GM19240 (cell line): ENCODE results near the gene EPB42.
"Not testable (repeated sequence)": the region's sequence is repeated elsewhere in the genome, so short reads cannot be mapped to it uniquely, and the experiment has no call there.

Source experiments
- DNase-seq: peaks from one replicate; pipeline ENCODE4 v3.0.0; 2011; ENCODE audit warnings: low spot score; ENCODE audit not compliant: insufficient read length

Gene EPB42

DNA sequence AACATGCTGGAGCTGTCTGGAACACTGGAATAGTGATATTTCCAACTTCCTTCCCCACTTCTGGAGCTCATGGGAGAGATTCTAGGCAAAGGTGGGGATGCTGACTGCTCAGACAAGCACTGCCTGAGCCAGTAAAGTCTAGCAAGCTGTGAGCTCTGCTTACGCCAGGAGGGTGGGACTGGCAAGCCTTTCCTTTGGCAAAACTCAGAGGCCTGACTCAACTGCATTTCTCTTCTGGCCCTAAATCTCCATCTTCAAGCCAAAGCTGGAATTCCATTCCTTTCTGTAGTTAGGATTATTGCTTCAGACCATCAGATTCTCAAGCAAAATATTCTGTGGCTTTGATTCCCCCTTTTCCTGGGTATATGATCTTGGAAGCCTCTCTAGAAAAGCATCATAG, 20.3 kb upstream of the EPB42 start:
- DNase-seq, result no peak

DNA sequence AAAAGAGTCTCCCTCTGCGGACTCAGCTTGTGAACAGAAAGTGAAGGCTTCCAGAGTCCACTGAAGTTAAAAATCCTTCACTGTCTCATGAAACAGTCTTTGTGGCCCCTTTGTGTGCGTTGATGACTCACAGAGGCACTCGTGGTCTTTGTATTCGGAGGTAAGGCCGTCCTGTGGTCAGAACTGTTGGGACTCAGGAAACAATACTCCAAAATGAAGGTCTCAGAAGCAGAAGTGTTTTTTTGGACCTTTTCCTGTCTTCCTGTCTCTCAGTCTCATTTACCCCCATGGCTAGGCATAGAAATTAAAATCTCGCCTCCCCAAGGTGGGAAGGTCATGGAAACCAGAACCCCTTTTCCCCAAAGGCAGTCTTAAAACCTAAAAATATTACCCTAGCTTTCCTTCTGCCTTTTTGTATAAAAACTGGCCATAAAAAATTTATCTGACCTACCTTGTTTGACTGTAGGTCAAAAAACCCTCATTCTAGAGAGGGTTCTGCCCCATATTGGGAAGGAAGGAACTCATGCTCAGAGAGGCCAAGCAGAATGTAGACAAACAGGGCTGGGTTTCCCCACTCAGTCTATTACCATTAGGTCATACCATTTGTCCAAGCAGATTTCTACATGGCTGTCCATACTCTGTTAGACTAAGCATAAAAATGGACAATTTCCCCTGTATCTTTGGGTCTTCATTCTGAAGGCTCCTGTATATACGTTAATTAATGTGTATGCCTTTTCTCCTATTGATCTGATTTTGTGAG, 19.1 kb upstream of the EPB42 start:
- peak; percentile 23 for DNase-seq

DNA sequence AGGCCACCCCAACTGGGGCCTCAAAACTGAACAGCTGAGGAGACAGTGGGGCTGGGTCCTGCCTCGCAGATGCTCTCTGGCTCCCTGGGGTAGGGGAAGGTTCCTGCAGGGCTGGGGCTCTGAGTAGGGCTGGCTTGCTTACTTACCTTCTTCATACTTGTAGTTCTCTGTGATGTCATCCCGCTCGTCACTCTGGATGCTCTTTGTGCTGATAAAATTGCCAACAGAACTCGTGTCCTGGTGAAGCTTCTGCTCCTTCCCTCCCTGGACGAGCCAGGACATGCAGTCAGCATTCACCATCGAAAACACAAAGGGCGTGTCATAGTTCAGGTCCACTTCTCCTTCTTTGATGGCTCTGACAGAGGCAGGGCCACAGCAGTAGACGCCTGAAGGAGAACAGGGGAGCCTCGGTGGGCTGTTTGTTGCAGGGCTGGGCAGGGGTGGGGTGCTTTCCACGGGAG, 17.9 kb upstream of the EPB42 start:
- no peak for DNase-seq

DNA sequence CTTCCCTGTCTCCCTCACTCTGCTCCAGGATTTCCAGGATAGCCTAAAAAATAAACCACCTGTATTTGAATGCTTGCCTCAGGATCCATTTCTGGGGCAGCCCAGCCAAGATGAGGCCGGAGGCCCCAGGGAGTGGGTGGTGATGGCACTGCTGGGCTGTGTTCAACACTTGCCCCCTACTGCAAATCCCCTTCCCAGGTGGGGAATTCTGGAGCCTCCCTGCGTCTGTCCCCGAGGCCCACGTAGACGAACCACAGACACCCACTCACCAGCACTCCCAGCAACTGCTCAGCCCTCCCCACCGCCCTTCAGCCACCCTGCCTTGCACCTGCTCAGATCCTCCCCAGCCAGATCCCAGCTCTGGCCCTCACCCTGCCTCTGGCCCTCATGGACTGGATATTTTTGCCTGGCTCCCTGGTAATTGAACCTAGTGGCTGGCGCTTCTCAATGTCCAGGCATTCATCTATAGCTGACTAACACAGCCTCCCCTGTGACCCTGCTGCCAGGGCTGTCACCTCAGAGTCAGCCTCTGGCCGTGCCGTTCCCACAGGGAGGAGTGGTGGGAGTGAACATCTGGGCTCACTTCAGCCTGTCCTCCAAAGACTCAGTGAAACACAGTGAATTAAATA, 17.1 kb upstream of the EPB42 start:
- no peak for DNase-seq

DNA sequence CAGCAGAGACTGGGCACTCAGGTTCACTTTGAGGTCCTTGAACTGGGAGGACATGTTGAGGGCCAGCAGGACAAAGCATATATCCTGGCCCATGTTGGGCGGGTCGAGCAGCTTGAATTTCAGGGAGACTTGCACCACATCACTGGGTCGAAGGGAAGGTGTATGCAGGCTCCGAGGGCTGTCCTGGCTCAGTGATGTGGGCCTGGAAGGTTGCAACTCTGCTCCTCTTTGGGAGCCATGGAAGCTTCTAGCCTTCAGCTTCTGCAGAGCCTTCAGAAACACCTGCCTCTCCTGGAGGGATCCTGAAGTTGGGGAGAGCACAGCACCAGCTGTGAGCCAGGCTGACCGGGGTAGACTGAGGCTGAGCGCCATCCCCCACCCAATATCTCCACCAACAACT, 14.7 kb upstream of the EPB42 start:
- DNase-seq, result no peak

DNA sequence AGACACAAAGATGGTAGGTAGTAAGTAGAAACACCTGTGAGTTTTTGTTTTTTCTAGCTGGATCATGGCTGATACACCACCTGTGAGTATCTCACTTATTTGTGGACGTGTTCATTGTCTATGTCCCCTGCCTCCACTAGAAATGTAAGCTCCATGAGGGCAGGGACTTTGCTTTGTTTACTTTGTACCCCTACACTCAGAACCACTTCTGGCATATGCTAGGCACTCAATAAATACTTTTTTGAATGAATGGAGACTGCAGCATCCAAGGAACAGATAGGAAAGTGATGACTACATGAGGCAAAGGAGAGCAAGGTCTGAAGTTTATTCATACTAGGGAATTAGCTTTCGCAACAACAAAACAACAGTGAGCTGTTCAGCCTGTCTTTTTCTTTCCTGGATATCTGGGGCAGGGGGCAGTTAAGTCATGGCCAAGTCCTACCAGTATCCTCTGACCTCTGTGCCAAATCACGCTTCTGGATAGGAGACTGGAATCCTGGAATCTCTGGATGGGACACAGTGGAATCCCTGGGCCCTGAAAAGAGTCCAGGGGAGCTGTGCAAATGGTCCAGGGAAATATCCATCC, 11.6 kb upstream of the EPB42 start:
- no peak for DNase-seq

DNA sequence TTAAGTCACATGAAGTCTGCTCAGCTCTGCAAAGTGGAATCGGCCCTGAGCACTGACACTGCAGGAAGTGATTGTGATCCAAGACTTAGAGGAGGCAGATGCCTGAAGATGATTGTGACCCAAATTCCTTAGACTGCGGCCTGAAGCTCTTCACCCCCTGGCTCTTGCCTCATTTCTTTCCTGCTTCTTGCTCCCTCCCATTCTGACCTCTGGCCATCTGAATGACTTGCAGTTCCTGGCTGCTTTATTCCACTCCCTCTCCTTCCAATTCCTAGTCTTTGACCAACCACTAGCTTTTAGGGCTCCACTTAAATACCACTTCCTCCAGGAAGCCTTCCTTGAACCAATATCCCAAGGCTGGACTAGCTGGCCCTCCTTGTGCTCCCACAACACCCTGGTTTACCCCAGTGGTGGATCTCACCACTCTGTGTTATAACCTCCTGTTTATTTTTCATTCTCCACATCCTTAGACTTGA, 9.9 kb upstream of the EPB42 start:
- DNase-seq, result no peak

DNA sequence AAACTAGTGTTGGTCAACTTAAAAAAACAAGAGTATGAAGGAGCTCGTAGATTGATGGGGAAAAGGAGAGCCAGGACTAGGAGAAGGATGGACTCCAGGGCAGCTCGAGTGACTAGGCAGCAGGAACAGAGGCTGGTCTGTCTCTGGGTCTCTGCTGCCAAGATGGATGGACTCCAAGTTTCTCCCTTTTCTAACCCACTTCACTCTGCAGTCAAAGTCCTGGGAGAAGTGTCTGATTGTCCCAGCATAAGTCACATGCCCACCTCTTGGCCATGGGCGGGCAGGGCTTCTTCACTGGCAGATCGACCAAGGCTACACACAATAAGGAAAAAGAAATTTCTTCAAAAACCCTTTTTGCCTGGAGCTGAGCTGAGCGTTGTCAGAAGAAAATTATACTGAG, 9.2 kb upstream of the EPB42 start:
- no peak for DNase-seq

DNA sequence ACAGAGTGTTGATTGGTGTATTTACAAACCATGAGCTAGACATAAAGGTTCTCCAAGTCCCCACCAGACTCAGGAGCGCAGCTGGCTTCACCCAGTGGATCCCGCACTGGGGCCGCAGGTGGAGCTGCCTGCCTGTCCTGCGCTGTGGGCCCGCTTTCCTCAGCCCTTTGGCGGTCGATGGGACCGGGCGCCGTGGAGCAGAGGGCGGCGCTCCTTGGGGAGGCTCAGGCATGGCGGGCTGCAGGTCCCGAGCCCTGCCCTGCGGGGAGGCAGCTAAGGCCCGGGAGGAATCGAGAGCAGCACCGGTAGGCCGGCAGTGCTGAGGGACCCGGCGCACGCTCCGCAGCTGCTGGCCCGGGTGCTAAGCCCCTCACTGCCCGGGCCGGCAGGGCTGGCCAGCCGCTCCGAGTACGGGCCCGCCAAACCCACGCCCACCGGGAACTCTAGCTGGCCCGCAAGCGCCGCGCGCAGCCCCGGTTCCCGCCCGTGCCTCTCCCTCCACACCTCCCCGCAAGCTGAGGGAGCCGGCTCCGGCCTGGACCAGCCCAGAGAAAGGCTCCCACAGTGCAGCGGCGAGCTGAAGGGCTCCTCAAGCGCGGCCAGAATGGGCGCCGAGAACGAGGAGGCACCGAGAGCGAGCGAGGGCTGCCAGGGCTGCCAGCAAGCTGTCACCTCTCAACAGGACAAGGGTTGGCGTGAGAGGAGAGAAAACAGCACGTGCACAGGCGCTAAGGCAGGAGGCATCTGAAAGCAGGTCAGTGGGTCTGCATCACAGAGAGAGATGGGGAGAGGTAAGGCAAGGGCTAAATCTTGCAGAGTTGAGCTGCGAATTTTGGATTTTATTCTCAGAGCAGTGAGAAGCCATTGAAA, 5.9 kb upstream of the EPB42 start:
- no peak for DNase-seq

DNA sequence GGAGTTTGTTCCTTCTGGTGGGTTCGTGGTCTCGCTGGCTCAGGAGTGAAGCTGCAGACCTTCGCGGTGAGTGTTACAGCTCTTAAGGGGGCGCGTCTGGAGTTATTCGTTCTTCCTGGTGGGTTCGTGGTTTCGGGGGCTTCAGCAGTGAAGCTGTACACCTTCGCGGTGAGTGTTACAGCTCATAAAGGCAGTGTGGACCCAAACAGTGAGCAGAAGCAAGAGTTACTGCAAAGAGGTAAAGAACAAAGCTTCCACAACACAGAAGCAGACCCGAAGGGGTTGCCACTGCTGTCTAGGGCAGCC, 5.1 kb upstream of the EPB42 start:
- not testable (repeated sequence) for DNase-seq

DNA sequence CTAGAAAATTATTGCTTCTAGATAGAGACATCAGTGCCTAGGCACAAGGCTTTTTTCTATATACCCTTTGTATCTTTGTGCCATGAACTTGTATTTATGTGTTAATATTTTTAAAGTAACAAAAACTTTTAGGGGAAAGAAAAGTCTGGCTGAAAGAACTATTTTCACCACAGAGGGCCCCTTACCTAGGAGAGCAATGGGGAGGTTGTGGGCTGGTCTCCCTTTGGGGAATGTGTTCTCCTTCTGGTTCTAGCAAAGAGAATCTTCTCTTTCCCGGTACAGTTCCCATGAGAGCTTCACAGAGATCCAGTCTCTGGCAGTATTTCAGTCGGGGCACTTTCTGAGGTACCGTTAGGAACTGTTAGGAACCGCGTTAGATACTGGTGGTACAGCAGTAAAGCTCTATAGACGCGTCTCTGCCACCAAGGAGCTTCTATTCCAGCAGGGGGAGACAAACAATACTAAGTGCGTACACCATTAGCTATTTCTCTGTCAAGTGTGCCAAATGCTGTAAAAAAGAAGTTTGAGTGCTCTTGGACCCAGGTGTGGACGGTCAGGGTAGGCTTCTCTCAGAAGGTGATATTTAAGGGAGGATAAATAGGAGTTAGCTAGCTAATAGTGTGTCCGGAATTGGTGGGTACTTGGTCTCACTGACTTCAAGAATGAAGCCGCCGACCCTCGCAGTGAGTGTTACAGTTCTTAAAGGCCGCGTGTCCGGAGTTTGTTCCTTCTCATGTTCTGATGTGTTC, 4.6 kb upstream of the EPB42 start:
- peak; percentile 63 for DNase-seq

DNA sequence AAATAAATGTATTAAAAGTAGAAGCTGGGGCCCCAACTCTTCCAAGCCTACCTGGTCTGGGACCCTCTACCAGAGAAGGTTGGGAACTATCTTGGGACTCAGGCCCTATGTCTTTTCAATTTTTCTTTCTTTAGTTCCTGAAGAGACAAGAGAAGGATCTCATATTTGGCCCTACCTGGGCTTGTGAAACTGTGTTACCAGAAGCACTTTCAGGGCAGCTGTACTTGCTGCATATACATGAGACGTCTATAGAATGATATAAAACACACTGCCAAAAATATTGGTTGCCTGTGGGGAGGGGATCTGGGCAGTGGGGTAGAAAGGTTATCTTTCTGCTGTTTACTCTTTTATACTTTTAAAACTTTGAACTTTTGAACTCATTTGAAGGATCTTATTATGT, 604 bp upstream of the EPB42 start:
- no peak for DNase-seq

DNA sequence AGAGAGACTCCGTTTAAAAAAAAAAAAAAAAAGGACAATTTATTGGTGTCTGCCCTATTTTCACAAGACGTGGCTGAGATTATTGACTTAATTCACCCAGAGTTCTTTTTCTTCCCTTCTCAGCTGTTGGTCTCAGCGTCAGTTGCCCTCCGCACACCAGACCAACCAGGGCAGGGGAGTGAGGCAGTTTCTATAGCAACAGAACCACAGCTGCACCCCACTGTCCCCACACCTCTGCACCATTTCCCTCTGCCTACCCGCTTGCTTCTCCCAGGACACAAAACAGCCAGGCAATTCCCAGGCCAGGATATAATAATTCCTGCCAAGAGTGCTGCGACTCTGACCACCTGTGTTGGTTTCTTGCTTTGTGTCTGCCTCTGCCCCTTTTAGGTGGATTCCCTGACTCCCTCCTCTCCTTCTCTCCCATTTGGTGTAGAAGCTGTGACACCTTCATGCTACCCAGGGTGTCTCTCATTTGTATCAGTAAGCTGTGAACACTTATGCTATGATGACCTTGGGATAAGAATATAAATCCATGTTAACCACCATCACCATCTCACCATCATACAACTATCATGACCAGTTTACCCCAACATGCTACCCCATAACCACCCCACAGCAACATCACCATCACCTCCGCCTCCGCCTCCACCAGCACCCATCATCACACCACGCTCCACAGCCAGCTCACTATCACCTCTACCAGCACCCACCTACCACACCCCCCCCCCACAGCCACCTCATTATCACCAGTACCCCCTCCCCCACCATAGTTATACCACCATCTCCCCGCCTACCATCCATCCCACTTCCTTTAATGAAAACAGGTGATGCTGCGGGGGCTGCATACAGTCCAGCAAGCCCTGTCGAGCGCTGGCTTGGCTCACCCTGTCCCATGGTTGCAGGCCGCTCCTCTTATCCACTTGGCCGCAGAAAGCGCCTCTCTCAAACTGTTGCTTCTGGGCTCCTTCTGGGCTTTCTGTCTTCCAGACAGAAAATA, 589 bp downstream of the EPB42 start:
- no peak for DNase-seq

DNA sequence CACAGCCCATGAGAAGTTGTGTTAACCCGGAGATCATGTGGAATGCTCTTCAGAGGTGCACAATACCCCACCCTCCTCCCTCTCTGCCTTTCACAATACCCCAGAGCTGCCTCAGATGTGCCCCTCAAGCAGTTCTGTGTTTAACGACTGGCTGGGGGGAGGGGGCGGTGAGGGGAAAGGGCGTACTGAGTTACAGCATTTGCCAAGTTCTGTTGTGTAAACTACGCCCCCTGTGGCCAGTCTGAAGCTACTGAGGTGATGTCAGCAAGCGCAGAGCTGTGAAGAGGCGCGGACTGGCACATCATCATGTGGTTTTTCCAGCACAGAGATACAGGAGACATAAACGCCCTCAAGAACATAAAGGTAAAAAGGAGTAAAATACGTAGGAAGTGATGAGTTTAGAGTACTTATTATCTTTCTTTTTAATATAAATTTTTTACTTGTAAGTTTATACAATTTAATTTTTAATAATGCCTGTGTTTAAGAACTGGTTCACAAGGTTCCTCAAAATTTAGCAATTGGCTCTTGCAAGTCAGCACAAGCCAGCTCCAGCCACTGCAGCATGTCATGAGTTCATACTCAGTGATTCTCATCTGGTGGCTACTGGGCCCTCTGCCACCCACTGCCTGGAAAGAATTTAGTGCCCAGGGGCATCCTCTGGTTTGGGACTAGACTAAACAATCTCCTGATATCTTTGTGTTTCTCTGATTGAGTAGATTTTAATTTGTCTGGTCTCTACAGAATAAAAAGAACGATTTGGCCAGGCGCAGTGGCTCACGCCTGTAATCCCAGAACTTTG, 1.7 kb downstream of the EPB42 start:
- no peak for DNase-seq

DNA sequence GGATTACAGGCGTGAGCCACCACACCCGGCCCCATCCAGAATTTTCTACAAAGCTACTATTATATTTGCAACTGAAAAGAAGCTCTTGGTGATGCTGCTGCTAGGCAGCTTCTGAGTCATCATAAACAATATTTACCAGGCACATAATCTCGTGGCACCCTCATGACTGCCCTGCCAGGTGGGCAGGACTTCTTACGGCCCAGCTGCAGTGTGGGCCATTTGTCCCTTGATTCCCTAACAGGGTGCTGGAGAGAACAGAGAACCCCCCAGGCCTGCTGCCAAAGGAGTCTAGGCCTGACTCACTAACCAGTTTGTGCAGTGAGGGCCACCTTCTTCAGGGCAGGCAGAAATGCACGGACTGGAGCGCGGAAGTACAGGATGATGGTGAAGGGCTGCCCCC, 4.9 kb downstream of the EPB42 start:
- no peak for DNase-seq

DNA sequence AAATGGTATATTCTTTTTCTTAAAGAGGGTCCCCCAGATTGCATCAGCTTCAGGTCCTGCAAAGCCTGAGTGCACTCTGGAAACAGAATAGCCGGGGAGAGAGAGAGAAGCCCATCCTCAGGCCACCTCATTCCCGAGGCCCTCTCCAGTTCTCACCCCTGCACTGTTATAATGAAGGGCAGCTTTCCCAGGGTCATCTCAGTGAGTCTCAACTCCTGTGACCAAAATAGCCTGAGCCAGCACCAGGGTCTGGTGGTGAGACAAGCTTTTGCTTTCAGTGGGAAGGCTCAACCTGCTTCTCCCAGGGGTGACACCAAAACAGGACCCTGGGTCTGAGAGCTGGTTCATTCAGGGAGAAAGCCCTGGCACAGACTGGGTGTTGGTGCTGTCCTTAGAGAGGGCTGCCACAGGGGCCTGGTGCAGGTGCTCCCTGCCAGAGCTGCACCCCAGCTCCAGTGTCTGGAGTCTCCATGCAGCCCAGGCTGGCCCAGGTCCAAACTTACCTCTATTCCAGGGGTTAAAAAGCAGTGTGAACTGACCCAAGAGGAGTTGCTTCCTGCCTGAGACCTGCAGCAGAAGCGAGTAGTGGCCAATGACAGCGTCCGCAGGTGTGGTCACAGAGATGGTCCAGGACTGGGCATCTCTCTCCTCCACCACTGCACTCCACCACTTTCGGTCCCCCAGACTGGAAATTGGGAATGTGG, 6.1 kb downstream of the EPB42 start:
- DNase-seq, result no peak

DNA sequence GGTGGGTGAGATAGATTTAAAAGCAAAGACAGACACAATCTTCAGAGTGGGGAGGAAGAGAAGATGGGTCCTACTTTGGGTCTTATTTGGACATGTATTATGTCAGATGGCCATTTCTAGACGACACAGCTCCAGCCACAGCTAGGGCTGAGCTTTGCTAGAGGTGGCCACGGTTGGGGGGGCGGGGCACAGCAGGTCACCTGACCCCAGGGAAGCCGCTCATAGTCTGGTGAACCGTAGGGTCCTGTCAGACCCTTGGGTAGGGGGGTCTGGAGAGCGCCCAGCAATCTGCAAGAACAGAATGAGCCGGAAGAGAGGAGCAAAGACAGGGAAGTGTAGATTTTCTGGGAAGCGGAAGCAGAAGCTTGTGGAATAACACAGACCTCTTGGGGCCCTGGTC, 6.6 kb downstream of the EPB42 start:
- no peak for DNase-seq

DNA sequence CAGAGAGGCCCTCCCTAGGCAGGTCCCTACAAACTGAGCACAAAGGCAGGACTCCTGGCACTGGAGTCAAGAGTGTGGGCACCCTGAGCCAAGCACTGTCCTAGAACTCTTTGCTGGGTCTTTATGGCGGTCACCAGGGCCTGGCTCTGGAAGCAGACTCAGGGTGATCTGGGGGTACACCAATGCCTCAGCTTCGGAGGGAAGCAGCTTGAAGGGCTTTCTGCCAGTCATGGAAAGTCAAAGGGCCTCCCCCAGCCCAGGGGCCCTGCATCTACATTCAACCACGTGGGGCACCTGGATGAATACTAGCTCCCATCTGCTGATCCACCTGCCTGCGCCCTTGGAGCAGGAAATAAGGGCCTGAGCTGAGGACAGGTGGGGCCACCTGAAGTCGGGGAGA, 7.4 kb downstream of the EPB42 start:
- no peak for DNase-seq

DNA sequence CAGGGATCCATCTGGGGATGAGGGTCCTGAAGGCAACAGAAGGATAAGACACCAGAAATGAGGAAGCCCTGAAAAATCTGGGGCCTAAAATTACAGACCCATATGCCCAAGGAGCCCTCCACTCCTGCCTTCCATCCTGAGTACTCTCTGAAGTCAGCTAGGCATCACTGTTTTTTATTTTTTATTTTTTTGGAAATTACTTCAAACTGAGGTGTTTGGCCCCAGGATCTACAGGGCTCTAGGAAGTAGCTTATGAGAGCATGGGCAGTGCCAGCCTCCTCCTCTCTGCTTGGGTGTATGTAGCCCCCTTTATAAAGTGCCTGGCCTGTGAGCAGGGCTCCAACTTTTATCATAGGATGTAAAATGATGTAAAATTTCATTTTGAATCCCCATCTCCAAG, 7.9 kb downstream of the EPB42 start:
- no peak for DNase-seq
